AG10803 (cell line): ENCODE measurements around the gene DIPK1A.

ENCODE experiments used
- DNase-seq: peaks from one replicate; pipeline ENCODE4 v3.0.0; 2010; ENCODE audit warnings: low read depth
- H3K4me3 ChIP-seq: 2 replicates; pipeline ENCODE4 v1.5.1; 2011; ENCODE audit warnings: mild to moderate bottlenecking, low read length, control low read depth
- TF ChIP-seq, protein P1 (sequence below): conservative IDR thresholded peaks from 2 replicates; pipeline ENCODE4 v1.5.1; 2011; ENCODE audit warnings: mild to moderate bottlenecking, low read length, control low read depth, inconsistent platforms

The DIPK1A gene

DNA sequence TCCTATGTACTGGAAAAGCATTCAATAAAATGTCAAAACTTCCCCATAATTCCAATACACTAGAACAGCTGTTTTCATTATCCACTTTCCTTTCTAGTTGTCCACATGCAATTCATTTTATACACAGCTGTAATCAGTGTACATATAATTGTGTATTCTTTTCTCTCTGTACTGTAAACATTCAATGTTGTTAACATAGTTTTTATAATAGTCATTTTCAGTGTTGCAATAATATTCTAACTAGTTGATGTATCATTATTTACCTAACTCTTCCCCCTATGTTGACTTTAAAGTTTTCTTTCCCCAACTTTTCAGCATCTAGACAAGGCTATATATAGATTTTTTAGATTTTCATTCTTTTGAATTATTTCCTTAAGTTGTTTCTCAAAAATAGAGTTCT, 44.4 kb downstream of the DIPK1A start:
- DNase-seq, result peak; percentile 48
- TF ChIP-seq, protein P1, sequence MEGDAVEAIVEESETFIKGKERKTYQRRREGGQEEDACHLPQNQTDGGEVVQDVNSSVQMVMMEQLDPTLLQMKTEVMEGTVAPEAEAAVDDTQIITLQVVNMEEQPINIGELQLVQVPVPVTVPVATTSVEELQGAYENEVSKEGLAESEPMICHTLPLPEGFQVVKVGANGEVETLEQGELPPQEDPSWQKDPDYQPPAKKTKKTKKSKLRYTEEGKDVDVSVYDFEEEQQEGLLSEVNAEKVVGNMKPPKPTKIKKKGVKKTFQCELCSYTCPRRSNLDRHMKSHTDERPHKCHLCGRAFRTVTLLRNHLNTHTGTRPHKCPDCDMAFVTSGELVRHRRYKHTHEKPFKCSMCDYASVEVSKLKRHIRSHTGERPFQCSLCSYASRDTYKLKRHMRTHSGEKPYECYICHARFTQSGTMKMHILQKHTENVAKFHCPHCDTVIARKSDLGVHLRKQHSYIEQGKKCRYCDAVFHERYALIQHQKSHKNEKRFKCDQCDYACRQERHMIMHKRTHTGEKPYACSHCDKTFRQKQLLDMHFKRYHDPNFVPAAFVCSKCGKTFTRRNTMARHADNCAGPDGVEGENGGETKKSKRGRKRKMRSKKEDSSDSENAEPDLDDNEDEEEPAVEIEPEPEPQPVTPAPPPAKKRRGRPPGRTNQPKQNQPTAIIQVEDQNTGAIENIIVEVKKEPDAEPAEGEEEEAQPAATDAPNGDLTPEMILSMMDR, result no peak
- no peak overlapping the region for H3K4me3 ChIP-seq

DNA sequence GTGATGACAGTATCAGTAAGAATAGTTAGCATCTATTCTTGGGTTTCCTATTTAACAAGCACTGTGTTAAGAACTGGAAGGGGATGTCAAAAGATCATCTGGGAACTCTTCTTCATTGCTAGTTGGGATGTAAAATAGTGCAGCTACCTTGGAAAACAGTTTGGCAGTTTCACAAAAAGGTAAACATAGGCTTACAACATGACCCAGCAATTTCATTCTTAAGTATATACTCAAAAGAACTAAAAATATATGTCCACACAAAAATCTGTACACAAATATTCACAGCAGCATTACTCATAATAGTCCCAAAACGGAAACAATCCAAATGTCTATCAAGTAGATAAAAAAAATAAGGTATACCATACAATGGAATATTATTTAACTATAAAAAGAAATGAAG, 45.7 kb downstream of the DIPK1A start:
- no peak for DNase-seq
- TF ChIP-seq, protein P1, result no peak
- H3K4me3 ChIP-seq, result no peak overlapping the region

DNA sequence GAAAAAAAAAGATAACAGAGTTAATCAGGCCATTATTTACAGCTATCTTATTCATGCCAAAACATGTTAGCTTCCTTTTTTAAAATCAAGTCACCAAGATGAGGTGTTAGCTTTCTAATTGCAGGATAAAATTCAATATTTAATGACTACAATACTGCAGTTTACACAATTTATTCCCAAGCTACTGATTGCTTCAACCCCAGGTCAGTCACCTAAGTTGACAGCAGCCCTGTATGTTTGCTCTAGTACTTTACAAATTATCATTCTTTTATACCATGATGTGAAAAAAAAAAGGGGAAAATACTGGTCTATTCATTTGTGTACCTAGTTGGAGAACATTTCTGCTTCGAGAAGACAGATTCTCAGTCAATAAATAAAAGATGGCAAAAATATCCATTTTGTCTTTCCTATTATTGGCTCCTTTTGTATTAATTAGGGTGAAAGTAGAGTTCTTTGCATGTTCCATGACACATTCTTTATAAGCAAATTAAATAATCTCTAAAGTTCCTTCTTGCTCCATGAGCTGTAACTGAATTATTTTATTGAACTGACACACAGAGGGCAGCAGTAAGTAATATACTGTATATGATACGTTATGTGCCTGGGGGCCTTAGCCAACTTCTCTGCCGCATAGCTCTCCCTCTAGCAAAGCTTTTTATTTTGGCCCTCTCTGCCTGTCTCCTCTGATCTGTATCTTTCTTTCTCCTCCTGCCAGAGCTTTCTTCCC, 48.0 kb downstream of the DIPK1A start:
- TF ChIP-seq, protein P1, result no peak
- H3K4me3 ChIP-seq, result no peak overlapping the region
- no peak for DNase-seq

DNA sequence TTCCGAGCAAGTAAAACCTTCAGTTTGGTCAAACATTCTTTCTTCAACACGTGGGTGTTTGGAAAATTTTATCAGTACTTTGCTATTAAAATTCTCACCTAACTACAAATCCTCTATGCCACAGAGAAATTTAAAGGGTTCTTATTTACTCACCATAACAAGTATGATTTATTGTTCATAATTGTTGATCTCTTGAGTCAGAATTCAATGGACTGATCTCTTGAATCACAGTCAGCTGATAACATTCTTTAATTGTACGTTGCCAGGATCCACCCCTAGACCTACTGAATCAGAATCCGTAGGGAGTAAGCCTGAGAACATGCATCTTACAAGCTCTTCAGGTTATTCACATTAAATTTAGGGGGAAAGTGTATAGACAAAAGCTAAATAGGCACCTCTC, 51.2 kb downstream of the DIPK1A start:
- TF ChIP-seq, protein P1, result no peak
- no peak for DNase-seq
- H3K4me3 ChIP-seq, result no peak overlapping the region

DNA sequence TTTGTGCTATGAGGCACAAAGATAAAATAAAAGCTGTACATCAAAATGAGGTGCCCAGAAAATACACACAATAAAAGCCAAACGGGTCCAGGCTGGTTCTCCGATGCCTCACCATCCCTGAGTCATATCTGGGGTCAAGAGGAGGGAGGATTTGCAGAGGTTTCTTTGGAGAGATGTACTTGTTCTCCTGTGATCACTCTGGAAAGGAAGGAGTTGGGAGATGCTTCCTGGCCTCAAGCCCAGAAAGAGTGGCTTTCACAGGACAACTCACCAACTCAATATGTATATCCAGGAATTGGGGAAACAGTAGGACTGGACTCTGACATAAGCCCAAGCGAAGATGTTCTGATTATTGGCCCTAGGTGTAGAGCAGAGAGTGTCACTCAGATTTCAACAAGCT, 51.9 kb downstream of the DIPK1A start:
- no peak overlapping the region for H3K4me3 ChIP-seq
- peak; percentile 87 for DNase-seq
- TF ChIP-seq, protein P1, result no peak

DNA sequence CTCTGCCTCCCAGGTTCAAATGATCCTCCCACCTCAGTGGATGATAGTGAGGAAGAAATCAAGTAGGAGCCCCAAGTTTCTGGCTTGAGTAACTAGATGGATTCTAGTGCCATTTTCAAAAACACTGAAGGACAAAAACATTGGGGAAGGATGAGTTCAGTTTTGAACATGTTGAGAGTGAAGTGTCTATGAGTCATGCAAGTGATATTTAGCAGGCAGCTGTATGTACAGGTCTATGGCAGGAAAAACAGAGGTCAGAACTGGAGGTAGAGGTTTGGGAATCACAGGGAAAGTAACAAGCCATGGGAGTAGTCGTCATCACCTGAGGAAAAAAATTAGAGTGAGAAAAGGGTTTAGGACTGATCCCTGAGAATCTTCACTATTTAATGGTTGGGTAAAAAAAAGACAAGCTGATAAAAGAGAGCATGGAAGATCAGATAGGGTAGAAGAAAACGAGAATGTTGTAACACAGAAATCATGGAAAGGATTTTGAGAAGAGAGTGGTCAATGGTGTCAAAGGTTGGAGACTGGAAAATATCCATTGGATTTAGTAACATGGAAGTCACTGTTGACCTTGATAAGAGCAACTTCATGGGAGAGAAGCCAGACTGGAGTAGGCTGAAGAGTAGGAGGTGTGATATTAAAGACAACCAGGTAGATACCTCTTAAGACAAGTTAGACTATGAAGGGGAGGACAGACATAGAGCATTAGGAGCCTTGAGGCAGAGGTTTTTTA, 53.1 kb downstream of the DIPK1A start:
- TF ChIP-seq, protein P1, result no peak
- H3K4me3 ChIP-seq, result no peak overlapping the region
- DNase-seq, result no peak

DNA sequence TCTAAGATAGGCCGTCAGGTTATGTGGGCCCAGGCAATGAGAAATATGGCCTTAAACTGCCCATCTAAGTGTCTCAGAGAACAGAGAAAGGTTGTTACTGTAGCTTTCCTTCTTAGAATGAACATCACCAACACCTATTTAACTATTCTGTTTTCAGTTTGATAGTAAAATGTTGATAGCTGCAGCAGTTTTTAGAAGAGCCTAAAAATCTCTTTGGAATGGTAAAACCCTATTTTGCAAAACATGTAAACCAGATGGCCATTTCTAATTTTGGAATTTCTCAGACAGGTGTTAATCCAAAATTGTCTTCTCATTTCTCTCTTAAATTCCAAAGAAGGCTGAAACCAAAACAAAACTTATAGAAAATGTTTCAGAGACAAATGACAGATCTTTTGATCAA, 57.5 kb downstream of the DIPK1A start:
- DNase-seq, result no peak
- TF ChIP-seq, protein P1, result no peak
- no peak overlapping the region for H3K4me3 ChIP-seq
